Measurements from ENCODE around the gene CD3E. TPM values are rescaled to one million over a fixed set of nuclear protein-coding genes. Genes with fewer than 3 reads are reported as not detected.

The CD3E gene
- total RNA-seq, 2 experiments from 2014 or later = 515 to 530 TPM

GRCh38 chr11:118343248-118343647, 38.7 kb downstream of the CD3E start:
- ATAC-seq = no peak
- Mint-ChIP-seq H3K36me3 (ENCODE audit: low read depth) (peaks cover 73% of the 10 kb centered on the region), H3K27ac (peak overlapping the region; percentile 96), H3K4me3 (peak overlapping the region; percentile 84), H3K27me3 (ENCODE audit: low read depth) (no peaks in the 10 kb centered on the region), H3K4me1 (ENCODE audit: low read depth) (peaks cover 61% of the 10 kb centered on the region), H3K9me3 (ENCODE audit: insufficient read depth) (no peaks in the 10 kb centered on the region)
- POLR2A ChIA-PET = interaction anchor here (0.5 to 4.3 kb wide), 8 partner anchors 16 to 145 kb away, joined by 3 to 30 read pairs (median 4); partner anchors contain the start of genes JAML, KMT2A and UBE4A
- DNase-seq = peak; percentile 40
- CTCF ChIA-PET = interaction anchor here (1.3 to 2.9 kb wide), 4 partner anchors 20 to 145 kb away, joined by 3 to 17 read pairs (median 8); no protein-coding TSS in a partner anchor

- Mint-ChIP-seq H3K9me3 (ENCODE audit: insufficient read depth) (no peaks in the 10 kb centered on the region), H3K4me3 (peak within 1 kb of the TSS; percentile 84), H3K27me3 (ENCODE audit: low read depth) (no peaks in the 10 kb centered on the region), H3K36me3 (ENCODE audit: low read depth) (peaks cover 73% of the 10 kb centered on the region), H3K4me1 (ENCODE audit: low read depth) (peaks cover 61% of the 10 kb centered on the region), H3K27ac (peak within 1 kb of the TSS; percentile 96)
- ATAC-seq (peak; percentile 76), DNase-seq (peak; percentile 86)
- ChIA-PET POLR2A (interaction anchor here (0.6 to 2.2 kb wide), 6 partner anchors 9 to 146 kb away, joined by 3 to 7 read pairs (median 4); partner anchors contain the start of genes JAML and UBE4A), CTCF (interaction anchor here (1.4 to 2.6 kb wide), 3 partner anchors 98 to 146 kb away, joined by 4 to 20 read pairs (median 6); no protein-coding TSS in a partner anchor)
These were observed 39.5 kb downstream of the CD3E start, which contains the start of gene CD3G for GRCh38 chr11:118343981-118344515. TSS of gene CD3G (plus strand) at chr11:118344344. CDS start at chr11:118344424, 80 bp downstream.

GRCh38 chr11:118349475-118349874, 44.9 kb downstream of the CD3E start:
- POLR2A ChIA-PET = no interaction called here
- Mint-ChIP-seq H3K4me3 (no peak overlapping the region), H3K9me3 (ENCODE audit: insufficient read depth) (no peaks in the 10 kb centered on the region), H3K27ac (peak overlapping the region; percentile 21), H3K36me3 (ENCODE audit: low read depth) (peaks cover 79% of the 10 kb centered on the region), H3K27me3 (ENCODE audit: low read depth) (no peaks in the 10 kb centered on the region), H3K4me1 (ENCODE audit: low read depth) (peaks cover 63% of the 10 kb centered on the region)
- ATAC-seq (no peak), DNase-seq (no peak)
- CTCF ChIA-PET = interaction anchor here (1.1 kb wide), 1 partner anchor 151 kb away, joined by 4 read pairs; no protein-coding TSS in a partner anchor

- ATAC-seq (peak; percentile 37), DNase-seq (no peak)
- POLR2A ChIA-PET = interaction anchor here (4.0 kb wide), 1 partner anchor 48 kb away, joined by 19 read pairs; the partner anchor contains the start of gene CD3E
- no peaks in the 10 kb centered on the region for H3K9me3 Mint-ChIP-seq (ENCODE audit: insufficient read depth)
- peaks cover 56% of the 10 kb centered on the region for H3K36me3 Mint-ChIP-seq (ENCODE audit: low read depth)
- CTCF ChIA-PET = interaction anchor here (0.6 to 2.5 kb wide), 10 partner anchors 11 to 155 kb away, joined by 3 to 13 read pairs (median 4); partner anchors contain the start of gene CD3D
- peaks cover 39% of the 10 kb centered on the region for H3K4me1 Mint-ChIP-seq (ENCODE audit: low read depth)
- H3K27ac Mint-ChIP-seq = peak overlapping the region; percentile 70
- H3K4me3 Mint-ChIP-seq = no peak overlapping the region
- no peaks in the 10 kb centered on the region for H3K27me3 Mint-ChIP-seq (ENCODE audit: low read depth)
These were observed 48.7 kb downstream of the CD3E start for GRCh38 chr11:118353084-118353710.

GRCh38 chr11:118358071-118358470, 53.5 kb downstream of the CD3E start:
- DNase-seq (no peak), ATAC-seq (no peak)
- peaks cover 23% of the 10 kb centered on the region for H3K36me3 Mint-ChIP-seq (ENCODE audit: low read depth)
- peaks cover 48% of the 10 kb centered on the region for H3K4me1 Mint-ChIP-seq (ENCODE audit: low read depth)
- H3K27me3 Mint-ChIP-seq (ENCODE audit: low read depth) = no peaks in the 10 kb centered on the region
- ChIA-PET POLR2A (no interaction called here), CTCF (no interaction called here)
- H3K9me3 Mint-ChIP-seq (ENCODE audit: insufficient read depth) = no peaks in the 10 kb centered on the region
- no peak overlapping the region for H3K4me3 Mint-ChIP-seq
- no peak overlapping the region for H3K27ac Mint-ChIP-seq

- Mint-ChIP-seq H3K9me3 (ENCODE audit: insufficient read depth) (no peaks in the 10 kb centered on the region), H3K27me3 (ENCODE audit: low read depth) (no peaks in the 10 kb centered on the region), H3K27ac (peak within 1 kb of the TSS; percentile 97), H3K4me3 (peak within 1 kb of the TSS; percentile 99), H3K4me1 (ENCODE audit: low read depth) (peaks cover 52% of the 10 kb centered on the region), H3K36me3 (ENCODE audit: low read depth) (peaks cover 23% of the 10 kb centered on the region)
- peak; percentile 99 for DNase-seq
- CTCF ChIA-PET = interaction anchor here (0.8 to 1.4 kb wide), 4 partner anchors 11 to 161 kb away, joined by 3 to 8 read pairs (median 4); no protein-coding TSS in a partner anchor
- POLR2A ChIA-PET = interaction anchor here (0.6 to 1.6 kb wide), 23 partner anchors 8 to 431 kb away, joined by 3 to 8 read pairs (median 3); partner anchors contain the start of genes ATP5MG, CD3D, CD3G and JAML
- peak; percentile 95 for ATAC-seq
These were observed 54.9 kb downstream of the CD3E start, which contains the start of gene UBE4A for GRCh38 chr11:118359295-118359958. TSS of gene UBE4A (plus strand) at chr11:118359600. CDS start at chr11:118365081, 5,481 bp downstream.

GRCh38 chr11:118364956-118365615, 60.6 kb downstream of the CD3E start:
- H3K4me3 Mint-ChIP-seq = no peak overlapping the region
- CTCF ChIA-PET = interaction anchor here (0.6 to 2.8 kb wide), 11 partner anchors 10 to 184 kb away, joined by 3 to 12 read pairs (median 3); no protein-coding TSS in a partner anchor
- H3K9me3 Mint-ChIP-seq (ENCODE audit: insufficient read depth) = no peaks in the 10 kb centered on the region
- no peak for DNase-seq
- H3K27me3 Mint-ChIP-seq (ENCODE audit: low read depth) = no peaks in the 10 kb centered on the region
- H3K4me1 Mint-ChIP-seq (ENCODE audit: low read depth) = peaks cover 37% of the 10 kb centered on the region
- H3K27ac Mint-ChIP-seq = no peak overlapping the region
- H3K36me3 Mint-ChIP-seq (ENCODE audit: low read depth) = peaks cover 54% of the 10 kb centered on the region
- ATAC-seq = no peak
- POLR2A ChIA-PET = interaction anchor here (0.9 kb wide), 1 partner anchor 11 kb away, joined by 5 read pairs; no protein-coding TSS in a partner anchor

Other genes starting within 250 kb of the CD3E start
- gene TMPRSS4, start 227.7 kb upstream of the CD3E start, total RNA-seq = under 1 TPM; 0.37 to 0.50 TPM
- gene SMIM35, start 217.8 kb upstream of the CD3E start, total RNA-seq = 1 to 10 TPM; 2.2 to 2.4 TPM
- under 1 TPM; 0.05 TPM for gene SCN4B, start 151.9 kb upstream of the CD3E start, total RNA-seq
- not detected for gene SCN2B, start 128.1 kb upstream of the CD3E start, total RNA-seq
- 100 to 1,000 TPM; 140 to 144 TPM for gene JAML, start 79.7 kb upstream of the CD3E start, total RNA-seq
- gene MPZL3, start 52.4 kb upstream of the CD3E start, total RNA-seq = 10 to 100 TPM; 19.6 to 20.0 TPM
- gene MPZL2, start 40.4 kb upstream of the CD3E start, total RNA-seq = 10 to 100 TPM; 11.7 to 12.2 TPM
- 100 to 1,000 TPM; 541 to 588 TPM for gene CD3D, start 38.0 kb downstream of the CD3E start, total RNA-seq
- 100 to 1,000 TPM; 227 to 232 TPM for gene CD3G, start 39.6 kb downstream of the CD3E start, total RNA-seq
- gene UBE4A, start 54.9 kb downstream of the CD3E start, total RNA-seq = 10 to 100 TPM; 38.5 to 39.8 TPM
- 100 to 1,000 TPM; 275 to 298 TPM for gene ATP5MG, start 96.9 kb downstream of the CD3E start, total RNA-seq
- 10 to 100 TPM; 83.1 to 86.7 TPM for gene KMT2A, start 131.8 kb downstream of the CD3E start, total RNA-seq
- under 1 TPM; 0.37 to 0.99 TPM for gene TTC36, start 222.7 kb downstream of the CD3E start, total RNA-seq
- gene TMEM25, start 226.5 kb downstream of the CD3E start, total RNA-seq = 1 to 10 TPM; 6.1 to 8.9 TPM